Natural killer cell (primary cell): ENCODE results near the gene NFIC. TPM values are rescaled to one million over a fixed set of nuclear protein-coding genes. Genes with fewer than 3 reads are reported as not detected.

Experiments
- ATAC-seq, 3 donors: fragments of 150-1000 bp in 2 of 3; fragments of 200-7000 bp in 1 of 3; cut with Tn5 transposase; 1 replicate in 1 of 3; 2 replicates in 2 of 3; pipeline ENCODE4 v1.10.0; 2021; ENCODE audit warnings: mild to moderate bottlenecking in 2 of 3, moderate library complexity in 2 of 3
- DNase-seq, 2 donors: peaks; one replicate each; pipeline versions ENCODE4 v3.0.0 to v3.0.0-alpha.2; 2013 to 2021; ENCODE audit warnings: mixed read lengths in 1 of 2
- H3K27ac ChIP-seq: one replicate; pipeline ENCODE4 v1.5.1; 2013; ENCODE audit warnings: mild to moderate bottlenecking, low read length
- H3K27me3 ChIP-seq: one replicate; pipeline ENCODE4 v1.6.1; 2013; ENCODE audit warnings: low read length; ENCODE audit not compliant: control insufficient read depth, insufficient read depth
- H3K36me3 ChIP-seq: one replicate; pipeline ENCODE4 v1.6.1; 2013; ENCODE audit warnings: low read length; ENCODE audit not compliant: control insufficient read depth, insufficient read depth
- H3K4me1 ChIP-seq: one replicate; pipeline ENCODE4 v1.6.1; 2013; ENCODE audit warnings: low read length; ENCODE audit not compliant: control insufficient read depth, insufficient read depth
- H3K4me3 ChIP-seq: one replicate; pipeline ENCODE4 v1.5.1; 2013; ENCODE audit warnings: low read length
- H3K9me3 ChIP-seq: one replicate; pipeline ENCODE4 v1.6.1; 2013; ENCODE audit warnings: low read length; ENCODE audit not compliant: control insufficient read depth, insufficient read depth
- H3K27ac Mint-ChIP-seq, 2 donors: one replicate each; pipeline ENCODE4 v1.8.0; 2022; ENCODE audit warnings: mild to moderate bottlenecking in 2 of 2, mixed read lengths in 2 of 2, moderate library complexity in 1 of 2
- H3K27me3 Mint-ChIP-seq, 2 donors: one replicate each; pipeline ENCODE4 v1.8.0; 2022; ENCODE audit warnings: low read depth in 2 of 2, mixed read lengths in 2 of 2
- H3K36me3 Mint-ChIP-seq: one replicate; pipeline ENCODE4 v1.8.0; 2022; ENCODE audit warnings: mixed read lengths
- H3K4me1 Mint-ChIP-seq, 2 donors: one replicate each; pipeline ENCODE4 v1.8.0; 2022; ENCODE audit warnings: mixed read lengths in 2 of 2
- H3K4me3 Mint-ChIP-seq: one replicate; pipeline ENCODE4 v1.8.0; 2022; ENCODE audit warnings: mild to moderate bottlenecking, moderate library complexity, mixed read lengths
- H3K9me3 Mint-ChIP-seq, 2 donors: one replicate each; pipeline ENCODE4 v1.8.0; 2022; ENCODE audit warnings: mixed read lengths in 2 of 2
- WGBS: methylation state at CpG from one replicate; pipeline ENCODE4 v1.1.7; 2013; ENCODE audit warnings: missing lambda C conversion rate; ENCODE audit not compliant: insufficient coverage; 5-methylcytosine and 5-hydroxymethylcytosine counted together
- intact Hi-C: fragments of 100-400 bp; cut with micrococcal nuclease; formaldehyde crosslinking; loops from one replicate; pipeline ENCODE4 v1.14.2; 2022
- total RNA-seq, 4 donors: library from RNA; stranded (reverse); fragments of 120-200 nt in 1 of 4; gene quantifications; one replicate each; pipeline versions ENCODE4 v1.2.3 to v1.2.4, GENCODE V29; 2013 to 2022
- TF ChIP-seq, protein P1 (sequence below): fragments of 200-600 bp; IDR thresholded peaks from one replicate; pipeline ENCODE4 v1.8.0; 2022; ENCODE audit warnings: antibody characterized with exemption

The NFIC gene
- total RNA-seq, 3 donors from 2014 or later (not counting 1 experiment from before 2014, with no cell fraction given): 18.5 to 22.2 (median 20.6) TPM

DNA sequence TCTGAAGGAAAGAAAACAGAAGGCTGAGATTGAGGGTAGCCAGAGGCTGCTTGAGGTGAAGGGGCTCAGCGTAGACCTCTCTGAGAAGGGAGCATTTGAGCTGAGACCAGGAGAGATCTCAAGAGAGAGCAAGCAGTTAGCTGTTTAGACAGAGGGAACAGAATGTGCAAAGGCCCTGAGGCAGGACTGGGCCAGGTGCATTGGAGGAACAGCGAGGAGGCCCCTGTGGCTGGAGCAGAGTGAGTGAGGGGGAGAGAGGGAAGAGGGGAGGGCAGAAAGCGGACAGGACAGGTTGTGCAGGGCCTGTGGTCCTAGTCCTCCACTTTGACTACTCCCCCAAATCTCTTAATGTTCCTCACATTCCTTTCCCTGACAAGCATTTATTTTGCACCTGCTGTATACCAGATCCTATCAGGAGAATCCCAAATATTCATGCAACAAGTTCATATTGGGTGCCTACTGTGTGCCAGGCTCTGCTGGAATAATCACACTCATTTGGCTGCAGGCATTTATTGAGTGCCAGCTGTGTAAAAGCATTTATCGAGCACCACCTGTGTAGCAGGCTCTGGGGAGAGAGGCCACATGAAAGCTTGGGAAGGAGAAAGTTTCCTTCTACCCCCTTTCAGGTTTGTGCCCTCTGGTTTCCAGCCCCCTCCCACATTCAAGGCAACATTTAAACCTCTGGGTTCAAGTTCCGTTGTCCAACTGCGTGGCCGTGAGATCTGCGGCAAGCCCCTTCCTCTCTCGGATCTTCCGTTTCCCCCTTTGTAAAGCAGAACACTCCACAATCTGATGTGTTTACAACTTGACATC is 36.5 kb downstream of the NFIC start:
- H3K9me3 Mint-ChIP-seq: no peaks in the 10 kb centered on the region
- Histone ChIP-seq H3K9me3 (no peaks in the 10 kb centered on the region), H3K4me1 (no peaks in the 10 kb centered on the region), H3K27me3 (no peaks in the 10 kb centered on the region), H3K36me3 (no peaks in the 10 kb centered on the region), H3K4me3 (no peak overlapping the region), H3K27ac (no peak overlapping the region)
- intact Hi-C loops: no loop called here
- no peak overlapping the region for H3K4me3 Mint-ChIP-seq
- no peak for DNase-seq
- no peaks in the 10 kb centered on the region for H3K36me3 Mint-ChIP-seq
- H3K4me1 Mint-ChIP-seq: peaks cover 0 to 11% of the 10 kb centered on the region in 2 donors
- TF ChIP-seq, protein P1, sequence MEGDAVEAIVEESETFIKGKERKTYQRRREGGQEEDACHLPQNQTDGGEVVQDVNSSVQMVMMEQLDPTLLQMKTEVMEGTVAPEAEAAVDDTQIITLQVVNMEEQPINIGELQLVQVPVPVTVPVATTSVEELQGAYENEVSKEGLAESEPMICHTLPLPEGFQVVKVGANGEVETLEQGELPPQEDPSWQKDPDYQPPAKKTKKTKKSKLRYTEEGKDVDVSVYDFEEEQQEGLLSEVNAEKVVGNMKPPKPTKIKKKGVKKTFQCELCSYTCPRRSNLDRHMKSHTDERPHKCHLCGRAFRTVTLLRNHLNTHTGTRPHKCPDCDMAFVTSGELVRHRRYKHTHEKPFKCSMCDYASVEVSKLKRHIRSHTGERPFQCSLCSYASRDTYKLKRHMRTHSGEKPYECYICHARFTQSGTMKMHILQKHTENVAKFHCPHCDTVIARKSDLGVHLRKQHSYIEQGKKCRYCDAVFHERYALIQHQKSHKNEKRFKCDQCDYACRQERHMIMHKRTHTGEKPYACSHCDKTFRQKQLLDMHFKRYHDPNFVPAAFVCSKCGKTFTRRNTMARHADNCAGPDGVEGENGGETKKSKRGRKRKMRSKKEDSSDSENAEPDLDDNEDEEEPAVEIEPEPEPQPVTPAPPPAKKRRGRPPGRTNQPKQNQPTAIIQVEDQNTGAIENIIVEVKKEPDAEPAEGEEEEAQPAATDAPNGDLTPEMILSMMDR: no peak
- WGBS: 80% methylated on average over 10 of the region's 10 CpGs
- H3K27ac Mint-ChIP-seq: no peak overlapping the region
- H3K27me3 Mint-ChIP-seq: no peaks in the 10 kb centered on the region
- no peak for ATAC-seq

DNA sequence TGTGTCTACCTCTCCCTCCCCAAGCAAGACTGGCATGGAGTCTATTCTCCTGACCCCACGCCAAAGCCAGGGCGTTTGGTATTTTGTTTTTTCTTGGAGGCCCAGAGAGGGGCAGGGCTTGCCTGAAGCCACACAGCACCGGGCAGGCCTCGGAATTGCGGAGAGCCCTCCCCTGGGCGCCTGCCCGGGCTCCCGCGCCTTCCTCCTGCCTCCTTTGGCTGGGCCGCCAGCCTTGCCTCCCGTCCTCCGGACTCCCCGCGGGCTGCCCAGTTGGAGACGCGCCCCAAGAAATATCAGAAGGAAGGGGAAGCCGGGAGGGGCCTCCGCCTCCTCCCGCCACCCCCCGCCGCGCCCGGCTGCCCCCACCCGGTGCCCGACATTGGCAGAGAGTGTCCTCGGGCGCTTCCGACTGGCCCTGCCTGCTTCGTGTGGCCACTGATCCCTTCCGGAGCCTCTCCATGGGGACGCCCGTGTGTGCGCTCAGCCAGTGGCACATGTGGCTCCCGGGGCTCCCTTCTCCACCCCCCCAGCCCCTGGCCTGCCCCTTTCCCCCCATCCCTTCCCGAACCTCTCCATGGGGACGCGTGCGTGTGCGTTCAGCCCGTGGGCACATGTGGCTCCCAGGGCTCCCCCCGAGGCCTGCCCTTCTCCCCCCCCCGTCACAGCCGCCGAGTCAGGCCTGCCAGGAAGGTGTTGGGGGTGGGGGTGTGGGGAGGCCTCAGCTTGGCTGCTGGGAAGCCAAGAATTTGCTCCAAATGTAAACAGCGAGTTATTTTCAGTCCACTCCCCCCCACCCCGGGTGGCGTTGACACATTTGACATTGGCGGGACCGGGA is 37.3 kb downstream of the NFIC start:
- ATAC-seq (no peak), DNase-seq (no peak)
- TF ChIP-seq, protein P1: no peak
- Histone ChIP-seq H3K9me3 (no peaks in the 10 kb centered on the region), H3K36me3 (no peaks in the 10 kb centered on the region), H3K4me3 (no peak overlapping the region), H3K27ac (no peak overlapping the region), H3K4me1 (no peaks in the 10 kb centered on the region), H3K27me3 (no peaks in the 10 kb centered on the region)
- H3K4me3 Mint-ChIP-seq: no peak overlapping the region
- no peaks in the 10 kb centered on the region for H3K9me3 Mint-ChIP-seq
- intact Hi-C loops: no loop called here
- 77% methylated on average over 36 of the region's 49 CpGs for WGBS
- H3K27me3 Mint-ChIP-seq: no peaks in the 10 kb centered on the region
- no peaks in the 10 kb centered on the region for H3K36me3 Mint-ChIP-seq
- H3K4me1 Mint-ChIP-seq: peaks cover 0 to 11% of the 10 kb centered on the region in 2 donors
- H3K27ac Mint-ChIP-seq: no peak overlapping the region

DNA sequence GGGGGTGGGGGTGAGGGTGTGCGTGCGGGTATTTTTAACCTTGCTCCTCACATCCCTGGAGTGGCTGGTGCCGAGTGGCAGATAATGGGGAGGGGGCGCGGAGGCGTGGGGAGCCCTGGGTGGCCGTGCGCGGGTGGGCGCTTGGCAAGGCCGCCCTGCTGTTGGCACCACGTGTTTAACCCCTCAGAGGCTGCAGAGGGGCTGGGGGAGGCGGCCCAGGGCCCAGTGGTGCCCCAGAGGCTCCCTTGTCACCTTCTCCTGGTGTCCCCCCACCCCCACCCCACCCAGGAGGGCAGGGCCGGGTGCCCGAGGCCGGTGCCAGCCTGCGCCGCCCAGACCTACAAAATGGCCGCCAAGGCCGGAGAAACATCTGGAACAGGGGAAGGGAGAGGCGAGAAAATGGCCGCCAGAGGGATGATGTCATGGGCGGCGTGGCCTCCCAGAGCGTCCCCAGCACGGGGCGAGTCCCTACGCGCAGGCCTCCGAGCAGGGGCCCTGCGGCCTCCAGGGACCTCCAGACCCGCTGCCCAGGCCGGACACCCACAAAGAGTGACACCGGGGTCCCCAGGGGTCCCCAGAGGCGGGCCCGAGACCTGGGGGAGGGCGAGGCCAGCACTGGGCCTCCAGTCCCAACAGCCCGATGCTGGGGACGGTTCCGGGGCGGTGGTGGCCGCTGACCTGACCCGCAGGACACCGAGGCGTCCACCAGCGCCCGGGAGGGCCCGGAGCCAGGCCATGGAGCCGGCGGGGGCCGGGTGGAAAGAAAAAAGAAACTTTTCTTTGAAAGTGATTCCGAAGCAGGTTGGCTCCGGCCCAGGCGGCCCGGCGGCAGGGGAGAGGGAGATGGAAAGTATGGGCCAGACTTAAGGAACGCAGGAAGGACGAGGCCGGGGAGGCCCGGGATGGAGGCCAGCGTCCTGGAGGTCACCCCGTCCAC is 38.2 kb downstream of the NFIC start:
- Histone ChIP-seq H3K27me3 (no peaks in the 10 kb centered on the region), H3K4me1 (no peaks in the 10 kb centered on the region), H3K36me3 (no peaks in the 10 kb centered on the region), H3K9me3 (no peaks in the 10 kb centered on the region), H3K4me3 (no peak overlapping the region), H3K27ac (no peak overlapping the region)
- Mint-ChIP-seq H3K4me1 (peaks cover 0 to 11% of the 10 kb centered on the region in 2 donors), H3K4me3 (no peak overlapping the region), H3K9me3 (no peaks in the 10 kb centered on the region), H3K27ac (no peak overlapping the region), H3K36me3 (no peaks in the 10 kb centered on the region), H3K27me3 (no peaks in the 10 kb centered on the region)
- no peak for DNase-seq
- 92% methylated on average over 62 of the region's 62 CpGs for WGBS
- TF ChIP-seq, protein P1: no peak
- intact Hi-C loops: no loop called here
- ATAC-seq: no peak
